SK-N-MC (cell line): ENCODE measurements around the gene NR2C2.
"Not testable (repeated sequence)": the region's sequence is repeated elsewhere in the genome, so short reads cannot be mapped to it uniquely, and the experiment has no call there.

Source experiments
- EZH2 ChIP-seq: fragments of 200-600 bp; sonication (generic); IDR thresholded peaks from one replicate; pipeline ENCODE4 v1.6.1; 2017; ENCODE audit warnings: antibody characterized with exemption
- POLR2AphosphoS5 ChIP-seq: IDR thresholded peaks from 2 replicates; pipeline ENCODE4 v1.6.1; 2012; ENCODE audit warnings: mild to moderate bottlenecking, low read depth, low read length, borderline replicate concordance

- TF ChIP-seq POLR2AphosphoS5, EZH2: not testable (repeated sequence)
Measured at GRCh38 chr3:14999182-14999581, 51.8 kb downstream of the NR2C2 start.
